IPS DF 6.9 (cell line): ENCODE measurements around the gene PSMD11.

Experiments used
- DNase-seq: peaks from one replicate; pipeline ENCODE4 v3.0.0-alpha.2; 2013; ENCODE audit warnings: low read depth, low spot score
- H3K27ac ChIP-seq: one replicate; pipeline ENCODE4 v1.5.1; 2013; ENCODE audit warnings: low read length, control low read depth
- H3K27me3 ChIP-seq: 2 replicates; pipeline ENCODE4 v1.6.1; 2013; ENCODE audit warnings: mild to moderate bottlenecking, low read length; ENCODE audit not compliant: control insufficient read depth, insufficient read depth
- H3K36me3 ChIP-seq: 2 replicates; pipeline ENCODE4 v1.6.1; 2013; ENCODE audit warnings: low read length; ENCODE audit not compliant: control insufficient read depth, insufficient read depth
- H3K4me1 ChIP-seq: 2 replicates; pipeline ENCODE4 v1.6.1; 2013; ENCODE audit warnings: low read length; ENCODE audit not compliant: control insufficient read depth, insufficient read depth
- H3K4me3 ChIP-seq: 2 replicates; pipeline ENCODE4 v1.5.1; 2013; ENCODE audit warnings: mild to moderate bottlenecking, low read length
- H3K9me3 ChIP-seq: 2 replicates; pipeline ENCODE4 v1.6.1; 2013; ENCODE audit warnings: low read length, inconsistent platforms; ENCODE audit not compliant: control insufficient read depth, insufficient read depth
- WGBS: extraction: QIAGEN DNeasy Blood & Tissue Kit; methylation state at CpG from one replicate; pipeline ENCODE4 v1.1.7; 2013; ENCODE audit warnings: mixed read lengths, missing lambda C conversion rate; ENCODE audit not compliant: insufficient read length, insufficient coverage; 5-methylcytosine and 5-hydroxymethylcytosine counted together

Gene PSMD11

DNA sequence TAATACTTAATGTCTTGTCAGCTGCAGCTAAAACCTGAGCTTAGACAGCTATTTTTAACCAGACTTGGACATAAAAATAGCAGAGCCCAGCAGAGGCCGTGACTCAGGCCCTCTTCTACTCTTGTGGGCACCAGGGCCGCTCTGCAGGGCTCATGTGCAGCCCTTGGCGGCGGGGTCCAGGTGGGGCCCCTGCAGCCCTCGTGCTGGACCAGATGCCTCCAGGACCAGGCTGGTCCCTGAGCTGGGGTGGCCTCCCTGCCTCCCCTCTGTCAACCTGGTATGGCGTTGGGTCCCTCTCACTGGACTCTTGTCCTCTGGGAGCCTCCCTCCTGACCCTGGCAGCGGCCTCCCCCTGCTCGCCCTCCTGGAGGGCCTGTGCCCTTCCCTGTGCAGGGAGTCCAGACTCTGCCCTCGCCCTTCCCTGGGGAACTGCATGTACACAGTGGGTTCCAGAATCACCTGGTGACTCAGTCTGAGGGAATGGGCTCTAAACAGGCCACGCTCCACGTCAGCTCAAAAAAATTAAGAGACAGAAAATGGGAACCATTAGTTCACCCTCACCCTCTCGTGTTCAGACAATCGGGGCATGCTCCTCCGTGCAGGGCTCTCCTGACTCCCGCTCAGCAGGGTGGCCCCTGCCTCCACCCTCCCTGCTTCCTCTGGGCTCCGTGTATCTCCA, 52.2 kb downstream of the PSMD11 start:
- Histone ChIP-seq H3K4me3 (no peak overlapping the region), H3K27me3 (no peaks in the 10 kb centered on the region), H3K9me3 (no peaks in the 10 kb centered on the region), H3K27ac (no peak overlapping the region), H3K36me3 (no peaks in the 10 kb centered on the region; the same call in 1 of the 2 replicates), H3K4me1 (no peaks in the 10 kb centered on the region; the same call in 1 of the 2 replicates)
- no CpG with 5 or more reads among the region's 16 CpGs for WGBS
- DNase-seq: no peak

DNA sequence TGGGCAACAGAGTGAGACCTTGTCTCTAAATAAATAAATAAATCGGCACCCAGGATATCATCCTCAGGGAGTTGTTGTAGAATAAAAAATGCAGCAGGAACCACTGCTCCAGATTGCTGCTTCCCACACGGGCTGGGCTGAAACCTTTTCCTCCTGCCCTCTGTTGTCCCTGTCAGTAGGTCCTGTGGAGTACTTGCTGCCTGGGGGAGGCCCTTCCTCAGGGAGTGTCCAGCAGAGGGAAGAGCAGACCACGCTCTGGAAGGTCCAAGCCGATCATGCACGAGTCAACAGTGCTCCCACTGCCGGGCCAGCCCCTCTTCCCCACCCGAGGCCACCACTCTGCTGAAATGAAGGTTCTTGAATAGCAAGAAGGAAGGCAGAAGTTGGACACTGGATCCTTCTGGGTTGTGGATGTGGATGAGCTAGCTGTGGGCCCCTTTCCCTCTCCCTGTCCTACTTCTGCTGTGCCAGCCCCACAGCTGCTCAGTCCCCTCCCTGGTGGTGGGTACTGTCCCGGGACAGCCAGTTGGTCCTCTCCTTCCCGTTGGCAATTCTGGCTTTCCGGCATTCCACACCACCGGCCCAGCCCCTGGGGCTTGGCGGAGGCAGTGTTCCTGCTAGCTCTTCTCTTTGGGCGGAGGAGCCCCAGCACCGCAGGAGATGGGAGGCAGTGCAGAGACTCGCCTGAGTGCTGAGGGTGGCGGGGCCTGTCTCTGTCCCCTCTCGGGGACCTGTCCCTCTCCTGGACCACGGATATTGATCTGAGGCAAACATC, 53.3 kb downstream of the PSMD11 start:
- WGBS: no CpG with 5 or more reads among the region's 18 CpGs
- Histone ChIP-seq H3K4me1 (no peaks in the 10 kb centered on the region; the same call in 1 of the 2 replicates), H3K9me3 (no peaks in the 10 kb centered on the region), H3K36me3 (no peaks in the 10 kb centered on the region; the same call in 1 of the 2 replicates), H3K27me3 (no peaks in the 10 kb centered on the region), H3K4me3 (no peak overlapping the region), H3K27ac (no peak overlapping the region)
- no peak for DNase-seq

DNA sequence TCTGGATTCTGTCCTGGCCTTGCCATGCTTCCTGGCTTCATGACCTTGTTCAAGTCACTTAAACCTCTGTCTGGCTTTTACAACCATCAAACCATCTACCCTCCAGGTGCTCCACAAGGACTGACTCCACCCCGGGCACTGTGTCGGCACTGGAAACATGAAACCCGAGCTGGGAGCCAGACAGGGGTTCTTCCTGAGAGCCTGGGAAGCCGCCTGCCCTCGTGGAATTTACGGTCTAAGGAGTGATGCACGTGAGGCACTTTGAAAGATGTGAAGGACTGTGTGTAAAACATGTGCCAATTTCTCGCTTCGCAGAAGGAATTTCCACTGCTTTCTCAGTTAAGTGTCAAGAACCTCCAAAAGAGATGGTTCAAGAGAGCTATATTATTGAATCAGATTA, 54.1 kb downstream of the PSMD11 start:
- WGBS: no CpG with 5 or more reads among the region's 9 CpGs
- H3K27me3 ChIP-seq: no peaks in the 10 kb centered on the region
- no peak overlapping the region for H3K4me3 ChIP-seq
- no peaks in the 10 kb centered on the region; the same call in 1 of the 2 replicates for H3K36me3 ChIP-seq
- no peak for DNase-seq
- H3K27ac ChIP-seq: no peak overlapping the region
- no peaks in the 10 kb centered on the region; the same call in 1 of the 2 replicates for H3K4me1 ChIP-seq
- no peaks in the 10 kb centered on the region for H3K9me3 ChIP-seq

DNA sequence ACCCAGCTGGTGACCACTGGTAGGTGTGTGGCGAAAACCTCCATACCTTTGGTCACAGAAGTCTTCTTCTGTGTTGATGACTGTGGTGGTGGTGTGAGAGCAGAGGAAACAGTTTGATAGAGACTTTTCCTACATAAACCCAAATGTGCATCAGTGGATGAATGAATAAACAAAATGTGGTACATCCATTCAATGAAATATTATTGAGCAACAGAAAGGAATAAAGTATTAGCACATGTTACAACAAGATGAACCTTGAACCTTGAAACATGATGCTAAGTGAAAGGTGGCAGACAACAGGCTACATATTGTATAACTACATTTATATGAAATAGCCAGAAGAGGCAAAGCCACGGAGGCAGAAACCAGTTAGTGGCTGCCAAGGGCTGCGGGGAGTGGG, 57.7 kb downstream of the PSMD11 start:
- WGBS: no CpG with 5 or more reads among the region's 3 CpGs
- Histone ChIP-seq H3K9me3 (no peaks in the 10 kb centered on the region), H3K36me3 (no peaks in the 10 kb centered on the region; the same call in 1 of the 2 replicates), H3K4me3 (no peak overlapping the region), H3K27me3 (no peaks in the 10 kb centered on the region), H3K27ac (no peak overlapping the region), H3K4me1 (peaks cover 3% of the 10 kb centered on the region)
- DNase-seq: no peak

DNA sequence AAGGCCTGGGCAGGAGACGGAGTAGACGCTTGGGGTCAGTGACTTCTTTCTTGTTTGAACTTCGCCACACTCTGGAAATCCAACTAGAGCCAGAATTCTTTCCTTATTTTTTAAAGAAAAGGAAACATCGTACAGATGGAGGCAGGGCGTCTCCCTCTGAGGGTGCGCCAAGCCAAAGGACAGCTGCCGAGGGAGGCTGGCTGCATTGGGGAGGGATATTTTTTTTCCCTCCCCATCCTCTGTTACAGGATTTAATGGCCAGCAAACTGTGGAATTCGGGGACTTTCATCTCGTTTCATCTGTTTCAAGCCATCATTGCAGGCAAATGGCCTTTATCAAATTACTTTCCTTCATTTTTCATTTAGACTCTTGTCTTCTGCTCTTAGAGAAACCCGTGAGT, 58.4 kb downstream of the PSMD11 start:
- H3K36me3 ChIP-seq: no peaks in the 10 kb centered on the region; the same call in 1 of the 2 replicates
- no peak overlapping the region for H3K27ac ChIP-seq
- WGBS: no CpG with 5 or more reads among the region's 10 CpGs
- no peaks in the 10 kb centered on the region for H3K27me3 ChIP-seq
- H3K4me1 ChIP-seq: peaks cover 3% of the 10 kb centered on the region
- H3K9me3 ChIP-seq: no peaks in the 10 kb centered on the region
- no peak overlapping the region for H3K4me3 ChIP-seq
- no peak for DNase-seq

DNA sequence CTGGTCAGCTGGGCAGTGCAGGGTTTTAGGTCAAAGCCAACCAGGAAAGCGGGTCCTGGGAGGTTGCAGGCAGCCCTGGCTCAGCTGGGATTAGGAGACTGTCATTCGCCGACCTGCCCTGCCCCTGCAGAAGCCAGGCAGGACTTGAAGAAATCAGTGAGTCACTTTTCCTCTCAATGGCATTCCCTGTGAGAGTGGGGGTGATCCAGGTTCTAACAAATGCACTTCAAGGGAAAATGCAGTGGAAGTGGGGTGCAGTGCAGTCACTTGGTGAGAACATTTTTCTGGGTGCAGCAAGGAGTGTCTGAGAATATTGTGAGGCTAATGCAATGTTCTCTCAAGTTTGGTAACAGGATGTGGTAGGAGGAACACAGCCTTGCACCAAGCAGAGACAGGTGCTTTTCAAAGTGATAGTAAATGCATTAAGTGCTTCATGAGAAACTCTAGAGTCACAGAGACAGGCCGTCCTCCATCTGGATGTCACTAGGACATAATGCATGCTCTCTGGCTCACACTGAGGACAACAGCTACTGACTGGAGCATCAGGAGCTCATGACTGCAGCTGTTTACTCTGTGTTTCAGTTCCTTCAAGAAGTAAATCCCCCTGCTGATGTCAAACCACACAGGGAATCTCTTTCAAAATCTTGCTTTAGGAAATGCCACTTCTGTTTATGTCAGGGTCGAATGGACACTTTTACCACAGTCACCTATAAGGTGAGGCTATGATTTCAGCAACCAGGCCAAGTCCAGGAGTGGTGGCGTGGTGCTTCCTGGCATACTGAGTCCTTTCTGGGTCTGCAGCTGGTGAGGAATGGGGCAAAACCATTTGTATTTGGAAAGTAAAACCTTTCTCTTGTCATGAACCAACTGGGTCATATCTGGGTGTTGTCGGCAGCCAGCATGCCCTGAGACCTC, 59.2 kb downstream of the PSMD11 start:
- no CpG with 5 or more reads among the region's 7 CpGs for WGBS
- no peaks in the 10 kb centered on the region for H3K27me3 ChIP-seq
- no peak overlapping the region for H3K27ac ChIP-seq
- no peak for DNase-seq
- H3K4me3 ChIP-seq: no peak overlapping the region
- H3K4me1 ChIP-seq: peaks cover 3% of the 10 kb centered on the region
- no peaks in the 10 kb centered on the region for H3K9me3 ChIP-seq
- H3K36me3 ChIP-seq: no peaks in the 10 kb centered on the region; the same call in 1 of the 2 replicates

DNA sequence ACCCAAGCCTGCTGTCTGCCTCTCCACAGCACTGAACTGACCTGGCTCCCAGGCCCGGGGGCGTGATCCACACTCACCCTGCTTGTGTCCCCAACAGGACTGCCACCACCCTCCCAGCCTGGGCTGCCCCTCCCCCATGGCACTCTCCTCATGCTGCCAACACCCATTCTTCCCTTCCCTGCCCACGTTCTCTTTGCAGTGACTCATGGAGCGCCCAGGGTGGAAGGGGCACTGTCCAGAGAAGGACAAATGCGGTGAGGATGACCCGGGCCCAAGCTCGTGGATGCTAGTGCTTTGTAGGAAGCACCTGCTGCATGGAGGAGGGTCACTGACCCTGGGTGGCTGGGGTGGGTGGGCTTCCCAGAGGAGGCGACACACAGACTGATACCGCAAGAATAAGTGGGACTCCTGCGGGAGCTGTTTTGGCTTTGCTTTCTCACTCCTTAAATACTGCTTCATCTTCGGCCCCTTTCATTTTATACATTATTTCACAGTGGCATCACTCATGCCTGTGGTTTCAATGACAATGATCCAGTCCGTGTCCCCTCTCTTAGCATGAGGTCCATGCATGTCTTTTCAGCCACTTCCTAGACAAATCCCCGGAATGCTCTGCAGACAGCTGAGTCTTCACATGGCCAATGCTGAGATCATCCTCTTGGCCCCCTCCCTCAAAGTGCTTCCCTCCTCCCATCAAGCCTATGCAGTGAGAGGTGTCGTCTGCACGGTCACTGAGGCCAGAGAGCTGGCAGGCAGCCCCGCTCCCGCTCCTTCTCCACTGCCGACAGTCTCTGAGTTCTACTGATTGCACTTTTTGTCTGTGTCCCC, 60.1 kb downstream of the PSMD11 start:
- no peak for DNase-seq
- H3K27me3 ChIP-seq: no peaks in the 10 kb centered on the region
- no peaks in the 10 kb centered on the region; the same call in 1 of the 2 replicates for H3K36me3 ChIP-seq
- WGBS: no CpG with 5 or more reads among the region's 18 CpGs
- no peak overlapping the region for H3K4me3 ChIP-seq
- no peak overlapping the region for H3K27ac ChIP-seq
- no peaks in the 10 kb centered on the region for H3K9me3 ChIP-seq
- peaks cover 3% of the 10 kb centered on the region for H3K4me1 ChIP-seq

DNA sequence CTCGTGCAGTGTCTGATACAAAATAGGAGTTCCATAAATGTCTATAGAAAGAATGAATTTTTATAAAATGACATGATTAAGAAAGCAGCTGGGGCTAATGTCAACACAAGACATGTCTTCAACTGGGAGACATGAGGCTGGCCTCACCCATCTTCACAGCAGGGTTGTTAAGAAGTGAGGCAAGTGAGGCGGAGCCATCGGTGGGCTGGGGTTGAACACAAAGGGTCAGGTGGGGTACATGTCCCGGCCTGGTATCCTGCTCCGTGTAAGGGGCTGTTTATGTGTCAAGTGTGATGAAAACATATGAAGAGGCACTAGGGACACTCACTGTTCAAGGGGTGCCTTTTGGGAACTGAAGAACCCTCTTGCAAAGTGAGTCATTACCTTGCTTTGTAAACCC, 64.6 kb downstream of the PSMD11 start:
- Histone ChIP-seq H3K4me3 (no peak overlapping the region), H3K36me3 (no peaks in the 10 kb centered on the region), H3K27ac (no peak overlapping the region), H3K4me1 (peaks cover 3% of the 10 kb centered on the region), H3K9me3 (no peaks in the 10 kb centered on the region), H3K27me3 (no peaks in the 10 kb centered on the region)
- DNase-seq: no peak
- no CpG with 5 or more reads among the region's 5 CpGs for WGBS

DNA sequence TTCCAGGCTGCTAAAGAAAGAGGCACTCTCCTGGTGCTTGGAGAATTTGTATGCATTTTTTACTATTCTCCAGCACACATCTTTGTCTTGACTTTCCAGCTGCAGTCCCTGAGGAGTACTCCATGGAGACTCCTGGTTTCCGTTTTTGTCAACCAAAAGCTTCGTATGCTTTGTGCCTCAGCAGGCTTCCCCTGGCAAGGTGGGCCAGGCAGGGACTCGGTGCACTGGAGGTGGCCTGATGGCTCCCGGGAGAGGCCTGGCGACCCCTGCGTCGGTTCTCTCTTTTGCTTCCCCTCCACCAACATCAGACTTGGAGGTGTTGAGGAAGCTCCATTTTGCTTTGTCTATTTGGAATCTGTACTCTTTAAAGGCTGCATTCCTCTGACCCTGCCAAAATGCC, 66.2 kb downstream of the PSMD11 start:
- WGBS: no CpG with 5 or more reads among the region's 7 CpGs
- no peak overlapping the region for H3K4me3 ChIP-seq
- no peak overlapping the region for H3K27ac ChIP-seq
- no peaks in the 10 kb centered on the region for H3K27me3 ChIP-seq
- H3K9me3 ChIP-seq: no peaks in the 10 kb centered on the region
- DNase-seq: no peak
- H3K4me1 ChIP-seq: no peaks in the 10 kb centered on the region
- H3K36me3 ChIP-seq: no peaks in the 10 kb centered on the region
